Ovary (tissue), 3 donors: ENCODE results near the gene IL22RA2.

Experiments used
- POLR2A ChIP-seq: fragments of 450-650 bp; IDR thresholded peaks from one replicate; pipeline ENCODE4 v1.6.1; 2017; ENCODE audit warnings: antibody characterized with exemption, mild to moderate bottlenecking, moderate library complexity
- TF ChIP-seq, protein P1 (sequence below), 3 donors: fragments of 450-650 bp in 2 of 3; fragments of 200-600 bp in 1 of 3; IDR thresholded peaks; one replicate each; pipeline versions ENCODE4 v1.5.1 to v1.8.0; 2016 to 2022; ENCODE audit warnings: antibody characterized with exemption in 3 of 3, mild to moderate bottlenecking in 1 of 3
- donor health status: DM: no; HTN: no; CAD: no.

DNA sequence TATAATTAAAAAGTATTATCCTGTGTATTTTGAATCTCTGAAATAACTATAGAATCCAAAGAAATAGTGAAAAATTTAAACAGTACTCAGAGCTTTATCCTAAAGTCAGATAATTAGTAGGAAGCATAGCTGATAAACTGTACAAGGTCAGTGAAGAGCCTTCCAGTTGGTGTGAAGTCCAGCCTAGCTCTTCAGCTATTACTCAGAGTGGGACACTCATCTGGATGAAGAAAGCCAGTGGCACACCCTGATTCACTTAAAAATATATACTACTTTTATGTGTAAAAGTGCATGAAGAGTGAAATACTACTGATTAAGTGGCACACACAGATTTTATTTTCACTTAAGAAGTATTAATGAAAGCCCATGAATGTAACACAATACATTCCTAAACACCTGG is 42.7 kb upstream of the IL22RA2 start:
- TF ChIP-seq, protein P1, sequence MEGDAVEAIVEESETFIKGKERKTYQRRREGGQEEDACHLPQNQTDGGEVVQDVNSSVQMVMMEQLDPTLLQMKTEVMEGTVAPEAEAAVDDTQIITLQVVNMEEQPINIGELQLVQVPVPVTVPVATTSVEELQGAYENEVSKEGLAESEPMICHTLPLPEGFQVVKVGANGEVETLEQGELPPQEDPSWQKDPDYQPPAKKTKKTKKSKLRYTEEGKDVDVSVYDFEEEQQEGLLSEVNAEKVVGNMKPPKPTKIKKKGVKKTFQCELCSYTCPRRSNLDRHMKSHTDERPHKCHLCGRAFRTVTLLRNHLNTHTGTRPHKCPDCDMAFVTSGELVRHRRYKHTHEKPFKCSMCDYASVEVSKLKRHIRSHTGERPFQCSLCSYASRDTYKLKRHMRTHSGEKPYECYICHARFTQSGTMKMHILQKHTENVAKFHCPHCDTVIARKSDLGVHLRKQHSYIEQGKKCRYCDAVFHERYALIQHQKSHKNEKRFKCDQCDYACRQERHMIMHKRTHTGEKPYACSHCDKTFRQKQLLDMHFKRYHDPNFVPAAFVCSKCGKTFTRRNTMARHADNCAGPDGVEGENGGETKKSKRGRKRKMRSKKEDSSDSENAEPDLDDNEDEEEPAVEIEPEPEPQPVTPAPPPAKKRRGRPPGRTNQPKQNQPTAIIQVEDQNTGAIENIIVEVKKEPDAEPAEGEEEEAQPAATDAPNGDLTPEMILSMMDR (IDR thresholded peaks at IDR 0.05), result no peak
- TF ChIP-seq POLR2A, result no peak
